GM18858 (cell line): ENCODE data around the gene NFU1.

Experiments
- ATAC-seq: cut with Tn5 transposase; IDR thresholded peaks from one replicate; pipeline ENCODE4 v1.9.1; 2021; ENCODE audit not compliant: unreplicated experiment

The NFU1 gene

DNA sequence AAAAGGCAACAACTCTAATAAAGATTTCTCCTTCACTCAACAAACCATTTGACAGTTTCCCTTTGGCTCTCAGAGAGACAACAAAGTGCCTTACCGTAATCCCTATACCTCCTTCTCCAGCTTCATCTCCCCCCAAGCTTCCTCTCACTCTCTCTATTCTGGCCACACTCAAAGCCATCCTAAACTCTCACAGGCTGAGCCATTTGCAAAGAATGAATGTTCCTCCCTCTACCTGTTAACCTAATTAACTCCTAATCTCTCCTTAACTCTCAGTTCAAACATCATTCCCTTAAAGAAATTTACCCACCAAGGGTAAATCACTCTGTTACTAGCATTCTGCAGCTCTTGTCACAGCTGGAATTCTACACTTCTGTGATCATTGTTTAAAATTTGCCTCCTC is 88.5 kb downstream of the NFU1 start:
- no peak for ATAC-seq
